Measurements from ENCODE around the gene DNAJB13.

DNAJB13 gene

GRCh38 chr11:73996161-73996747, 45.4 kb downstream of the DNAJB13 start:
- no peak for DNase-seq (ENCODE audit: low read depth)

GRCh38 chr11:73997120-73997770, 46.4 kb downstream of the DNAJB13 start:
- no peak for TF ChIP-seq CTCF (IDR thresholded peaks at IDR 0.05; ENCODE audit: control insufficient read depth, insufficient read depth, low read depth, low read length, missing control alignments)
- H3K4me3 ChIP-seq (ENCODE audit: control insufficient read depth, low read depth, low read length) = no peak overlapping the region
- no peak for DNase-seq (ENCODE audit: low read depth)

More at GRCh38 chr11:73996161-73996747, 45.4 kb downstream of the DNAJB13 start:
- H3K4me3 ChIP-seq (ENCODE audit: control insufficient read depth, low read depth, low read length) = no peak overlapping the region
- no peak for TF ChIP-seq CTCF (IDR thresholded peaks at IDR 0.05; ENCODE audit: control insufficient read depth, insufficient read depth, low read depth, low read length, missing control alignments)

- no peak for DNase-seq (ENCODE audit: low read depth)
- H3K4me3 ChIP-seq (ENCODE audit: control insufficient read depth, low read depth, low read length) = no peak overlapping the region
- no peak for TF ChIP-seq CTCF (IDR thresholded peaks at IDR 0.05; ENCODE audit: control insufficient read depth, insufficient read depth, low read depth, low read length, missing control alignments)
These were observed 48.2 kb downstream of the DNAJB13 start for GRCh38 chr11:73998846-73999575.

- DNase-seq (ENCODE audit: low read depth) = no peak
- TF ChIP-seq CTCF (IDR thresholded peaks at IDR 0.05; ENCODE audit: control insufficient read depth, insufficient read depth, low read depth, low read length, missing control alignments) = no peak
- H3K4me3 ChIP-seq (ENCODE audit: control insufficient read depth, low read depth, low read length) = no peak overlapping the region
These were observed 48.9 kb downstream of the DNAJB13 start for GRCh38 chr11:73999581-74000306.

GRCh38 chr11:74000307-74001133, 49.7 kb downstream of the DNAJB13 start:
- no peak overlapping the region for H3K4me3 ChIP-seq (ENCODE audit: control insufficient read depth, low read depth, low read length)
- TF ChIP-seq CTCF (IDR thresholded peaks at IDR 0.05; ENCODE audit: control insufficient read depth, insufficient read depth, low read depth, low read length, missing control alignments) = no peak
- DNase-seq (ENCODE audit: low read depth) = no peak

Data from AG09309 (cell line).